Left ventricle myocardium inferior (tissue), 1 donor: Measurements from ENCODE around the gene PTH1R. TPM values are rescaled to one million over a fixed set of nuclear protein-coding genes. Genes with fewer than 3 reads are reported as not detected.
A peak's percentile ranks its signal among the peaks of the same experiment; 100 is the strongest.

ENCODE experiments used
- DNase-seq: peaks from one replicate; pipeline ENCODE4 v3.0.0-alpha.2; 2020
- H3K27ac ChIP-seq: fragments of 200-600 bp; replicated peaks from 2 replicates; pipeline ENCODE4 v1.8.0; 2021
- H3K27me3 ChIP-seq: fragments of 200-600 bp; 2 replicates; pipeline ENCODE4 v1.8.0; 2021; ENCODE audit warnings: low read depth
- H3K36me3 ChIP-seq: fragments of 200-600 bp; 2 replicates; pipeline ENCODE4 v1.8.0; 2021
- H3K4me1 ChIP-seq: fragments of 200-600 bp; 2 replicates; pipeline ENCODE4 v1.8.0; 2021
- H3K4me3 ChIP-seq: fragments of 200-600 bp; 2 replicates; pipeline ENCODE4 v1.8.0; 2021; ENCODE audit warnings: mild to moderate bottlenecking, moderate library complexity
- H3K9me3 ChIP-seq: fragments of 200-600 bp; replicated peaks from 2 replicates; pipeline ENCODE4 v1.8.0; 2021
- CTCF ChIP-seq: fragments of 200-600 bp; IDR thresholded peaks from 2 replicates; pipeline ENCODE4 v1.8.0; 2021; ENCODE audit warnings: antibody characterized with exemption, mild to moderate bottlenecking, borderline replicate concordance
- intact Hi-C: fragments of 100-400 bp; cut with micrococcal nuclease; formaldehyde crosslinking; loops from one replicate; pipeline ENCODE4 v1.11.0; 2022
- total RNA-seq: library from RNA; stranded (reverse); fragmentation: NEBNext Ultra II Directional; extraction: Animal tissue kit (Norgen Biotek cat#: 25700); gene quantifications from one replicate; pipeline ENCODE4 v1.2.1, GENCODE V29; 2021
- donor health status: DM: no; HTN: yes; CAD: no; lungs with severe emphysema.

Gene PTH1R
- total RNA-seq, 1 donor from 2014 or later = 6.4 TPM

- Histone ChIP-seq H3K27ac (no peak overlapping the region), H3K27me3 (no peaks in the 10 kb centered on the region), H3K4me1 (peaks cover 59% of the 10 kb centered on the region), H3K36me3 (peaks cover 65% of the 10 kb centered on the region), H3K9me3 (no peaks in the 10 kb centered on the region), H3K4me3 (no peak overlapping the region)
- DNase-seq = no peak
- intact Hi-C loops = loop anchor here (5.0 kb wide), 1 partner anchor 74 kb away; no protein-coding TSS in a partner anchor
- peak; percentile 77 for TF ChIP-seq CTCF
Measured at GRCh38 chr3:46923559-46924350, 46.2 kb downstream of the PTH1R start.

- Histone ChIP-seq H3K4me3 (no peak overlapping the region), H3K36me3 (peaks cover 52% of the 10 kb centered on the region), H3K9me3 (no peaks in the 10 kb centered on the region), H3K4me1 (peaks cover 72% of the 10 kb centered on the region), H3K27me3 (no peaks in the 10 kb centered on the region), H3K27ac (peak overlapping the region; percentile 90)
- TF ChIP-seq CTCF = no peak
- intact Hi-C loops = loop anchor here (5.0 kb wide), 1 partner anchor 72 kb away; no protein-coding TSS in a partner anchor
- DNase-seq = no peak
Measured at GRCh38 chr3:46924921-46925584, 47.5 kb downstream of the PTH1R start.

DNA sequence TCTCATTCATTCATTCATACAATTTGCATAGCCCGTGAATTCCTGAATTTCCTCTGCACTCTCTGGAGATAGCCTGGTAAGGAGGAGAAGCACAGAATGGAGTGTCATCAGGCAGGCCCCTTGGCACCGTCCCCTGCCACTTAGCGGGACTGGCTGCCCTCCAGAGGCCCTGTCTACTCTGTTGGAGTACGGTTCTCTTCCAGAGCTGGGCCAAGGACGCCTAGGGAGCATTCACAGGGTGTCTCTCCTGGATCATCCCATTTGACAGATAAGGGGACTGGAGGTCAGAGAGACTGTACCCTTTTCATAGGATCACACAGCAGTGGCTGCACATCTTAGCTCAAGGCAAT, 48.0 kb downstream of the PTH1R start:
- Histone ChIP-seq H3K9me3 (no peaks in the 10 kb centered on the region), H3K36me3 (peaks cover 47% of the 10 kb centered on the region), H3K27me3 (no peaks in the 10 kb centered on the region), H3K27ac (peak overlapping the region; percentile 90), H3K4me3 (no peak overlapping the region), H3K4me1 (peaks cover 77% of the 10 kb centered on the region)
- TF ChIP-seq CTCF = no peak
- intact Hi-C loops = no loop called here
- peak; percentile 83 for DNase-seq

- H3K9me3 ChIP-seq = no peaks in the 10 kb centered on the region
- peaks cover 42% of the 10 kb centered on the region for H3K36me3 ChIP-seq
- TF ChIP-seq CTCF = no peak
- peaks cover 82% of the 10 kb centered on the region for H3K4me1 ChIP-seq
- peak overlapping the region; percentile 90 for H3K27ac ChIP-seq
- H3K4me3 ChIP-seq = no peak overlapping the region
- DNase-seq = no peak
- intact Hi-C loops = no loop called here
- H3K27me3 ChIP-seq = no peaks in the 10 kb centered on the region
Measured at GRCh38 chr3:46926039-46926438, 48.5 kb downstream of the PTH1R start.

- intact Hi-C loops = no loop called here
- no peak for DNase-seq
- Histone ChIP-seq H3K9me3 (no peaks in the 10 kb centered on the region), H3K27me3 (no peaks in the 10 kb centered on the region), H3K27ac (peak overlapping the region; percentile 90), H3K36me3 (peaks cover 38% of the 10 kb centered on the region), H3K4me3 (no peak overlapping the region), H3K4me1 (peaks cover 86% of the 10 kb centered on the region)
- TF ChIP-seq CTCF = no peak
Measured at GRCh38 chr3:46926447-46926846, 48.9 kb downstream of the PTH1R start.
